Heart left ventricle (tissue), 16 donors: Measurements from ENCODE around the gene NUDT3. TPM values are rescaled to one million over a fixed set of nuclear protein-coding genes. Genes with fewer than 3 reads are reported as not detected.

Experiments used
- ATAC-seq, 4 donors: fragments of 200-7000 bp; cut with Tn5 transposase; one replicate each; pipeline ENCODE4 v1.9.1; 2020 to 2022; ENCODE audit warnings: moderate library complexity in 4 of 4, mild to moderate bottlenecking in 3 of 4, moderate number of reproducible peaks in 1 of 4
- DNase-seq, 5 donors: peaks; one replicate each; pipeline ENCODE4 v3.0.0-alpha.2; 2020
- H3K27ac ChIP-seq, 12 donors: fragments of 200-600 bp; sonication (generic) in 4 of 12; one replicate each; pipeline versions ENCODE4 v1.5.0 to v1.8.0; 2016 to 2022; ENCODE audit warnings: mild to moderate bottlenecking in 2 of 12
- H3K27me3 ChIP-seq, 9 donors: fragments of 200-600 bp; sonication (generic) in 2 of 9; one replicate each; pipeline versions ENCODE4 v1.5.1 to v1.8.0; 2016 to 2022; ENCODE audit warnings: mild to moderate bottlenecking in 3 of 9
- H3K36me3 ChIP-seq, 9 donors: fragments of 200-600 bp; sonication (generic) in 2 of 9; one replicate each; pipeline versions ENCODE4 v1.5.0 to v1.8.0; 2018 to 2022; ENCODE audit warnings: mild to moderate bottlenecking in 2 of 9
- H3K4me1 ChIP-seq, 12 donors: fragments of 200-600 bp; sonication (generic) in 4 of 12; one replicate each; pipeline versions ENCODE4 v1.5.0 to v1.8.0; 2016 to 2022; ENCODE audit warnings: mild to moderate bottlenecking in 3 of 12
- H3K4me3 ChIP-seq, 12 donors: fragments of 200-600 bp; sonication (generic) in 4 of 12; one replicate each; pipeline versions ENCODE4 v1.5.0 to v1.8.0; 2017 to 2022; ENCODE audit warnings: mild to moderate bottlenecking in 9 of 12, moderate library complexity in 4 of 12
- H3K9me3 ChIP-seq, 12 donors: fragments of 200-600 bp; sonication (generic) in 4 of 12; one replicate each; pipeline versions ENCODE4 v1.5.0 to v1.8.0; 2016 to 2022; ENCODE audit warnings: mild to moderate bottlenecking in 1 of 12
- POLR2A ChIP-seq, 2 donors: fragments of 450-650 bp; IDR thresholded peaks; one replicate each; pipeline ENCODE4 v1.6.1; 2017; ENCODE audit warnings: antibody characterized with exemption in 2 of 2, mild to moderate bottlenecking in 2 of 2, moderate library complexity in 2 of 2
- WGBS, 4 donors: extraction: QIAGEN DNeasy Blood & Tissue Kit in 2 of 4; methylation state at CpG; one replicate each; pipeline versions ENCODE4 v1.1.5 to v1.1.7; 2013 to 2018; 5-methylcytosine and 5-hydroxymethylcytosine counted together
- intact Hi-C, 10 donors: fragments of 100-400 bp; cut with DNase I; formaldehyde crosslinking; loops; one replicate each; pipeline versions ENCODE4 v1.11.1 to v1.14.2; 2022
- polyA plus RNA-seq, 2 donors: library from polyadenylated mRNA; stranded (reverse); fragments of 200-250 nt; gene quantifications; one replicate each; pipeline ENCODE4 v1.2.3, GENCODE V29; 2013
- total RNA-seq, 9 donors: library from RNA; depleted of rRNA in 2 of 9; stranded (reverse); fragments of >200 nt in 2 of 9; fragmentation: NEBNext Ultra II Directional in 3 of 9; extraction: Animal tissue kit (Norgen Biotek cat#: 25700) in 3 of 9; gene quantifications; one replicate each; pipeline versions ENCODE4 v1.1.0 to v1.2.4, GENCODE V29; 2016 to 2023
- TF ChIP-seq, protein P1 (sequence below), 12 donors: fragments of 200-600 bp; sonication (generic) in 4 of 12; IDR thresholded peaks; one replicate each; pipeline versions ENCODE4 v1.5.0 to v1.8.0; 2018 to 2022; ENCODE audit warnings: antibody characterized with exemption in 12 of 12, mild to moderate bottlenecking in 5 of 12
- donor health status: ischemic (EF 13 %, LVEDD 7.1; RV severe dilation, severe dysfunction).
- donor health status: healthy with polysubstance abuse.
- donor health status: DM: no; HTN: yes; CAD: no.
- donor health status: DM: no; HTN: no; CAD: no.
- donor health status: ischemic (EF 25% LVEDD 6.9; RV normal size, moderate dysfunction).
- donor health status: ischemic (EF 25% LVEDD 5.7; RV mildly dilated, moderate dysfunction).
- donor health status: healthy.
- donor health status: DM: yes; HTN: yes; CAD: no.
- donor health status: ischemic (EF 35%, LVEDD 5.7; RV mildly dilated, moderate dysfunction).
- donor health status: nonischemic (EF 11% LVEDD 7.7; RV severe dilation, severe dysfunction).
- donor health status: DM: yes; HTN: yes; CAD: no.
- donor health status: PGD.
- donor health status: ischemic (EF 29% LVEDD 5.4; RV normal size, mild dysfunction).
- donor health status: nonischemic (EF 23%, LVEDD 6.1; RV moderate dilation, normal function).

Gene NUDT3
- total and polyA plus RNA-seq, 11 donors: 15.9 to 68.4 (median 54.5) TPM

DNA sequence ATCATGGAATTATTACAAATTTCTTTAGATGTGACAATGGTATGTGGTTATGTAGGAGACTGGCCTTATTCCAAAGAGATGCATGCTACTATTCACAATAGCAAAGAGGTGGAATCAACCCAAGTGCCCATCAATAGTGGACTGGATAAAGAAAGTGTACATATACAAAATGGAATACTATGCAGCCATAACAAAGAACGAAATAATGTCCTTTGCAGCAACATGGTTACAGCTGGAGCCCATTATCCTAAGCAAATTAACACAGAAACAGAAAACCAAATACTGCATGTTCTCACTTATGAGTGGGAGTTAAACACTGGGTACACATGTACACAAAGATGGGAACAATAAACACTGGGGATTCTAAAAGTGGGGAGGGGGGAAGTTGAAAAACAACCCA lies 69.7 kb downstream of the NUDT3 start:
- H3K4me1 ChIP-seq: peaks cover 0 to 49% (median 32%) of the 10 kb centered on the region in 12 donors
- intact Hi-C loops: loop anchor here in 1 of 10 donors (5.0 kb wide), 1 partner anchor 70 kb away; the partner anchor contains the start of gene NUDT3
- ATAC-seq: no peak
- 96 to 100% (median 99%) methylated on average over 1 of the region's 1 CpG for WGBS, 4 donors
- no peak overlapping the region for H3K4me3 ChIP-seq
- H3K27me3 ChIP-seq: no peaks in the 10 kb centered on the region
- no peak for DNase-seq
- TF ChIP-seq, protein P1, sequence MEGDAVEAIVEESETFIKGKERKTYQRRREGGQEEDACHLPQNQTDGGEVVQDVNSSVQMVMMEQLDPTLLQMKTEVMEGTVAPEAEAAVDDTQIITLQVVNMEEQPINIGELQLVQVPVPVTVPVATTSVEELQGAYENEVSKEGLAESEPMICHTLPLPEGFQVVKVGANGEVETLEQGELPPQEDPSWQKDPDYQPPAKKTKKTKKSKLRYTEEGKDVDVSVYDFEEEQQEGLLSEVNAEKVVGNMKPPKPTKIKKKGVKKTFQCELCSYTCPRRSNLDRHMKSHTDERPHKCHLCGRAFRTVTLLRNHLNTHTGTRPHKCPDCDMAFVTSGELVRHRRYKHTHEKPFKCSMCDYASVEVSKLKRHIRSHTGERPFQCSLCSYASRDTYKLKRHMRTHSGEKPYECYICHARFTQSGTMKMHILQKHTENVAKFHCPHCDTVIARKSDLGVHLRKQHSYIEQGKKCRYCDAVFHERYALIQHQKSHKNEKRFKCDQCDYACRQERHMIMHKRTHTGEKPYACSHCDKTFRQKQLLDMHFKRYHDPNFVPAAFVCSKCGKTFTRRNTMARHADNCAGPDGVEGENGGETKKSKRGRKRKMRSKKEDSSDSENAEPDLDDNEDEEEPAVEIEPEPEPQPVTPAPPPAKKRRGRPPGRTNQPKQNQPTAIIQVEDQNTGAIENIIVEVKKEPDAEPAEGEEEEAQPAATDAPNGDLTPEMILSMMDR (IDR thresholded peaks at IDR 0.05): no peak
- no peak for TF ChIP-seq POLR2A (IDR thresholded peaks at IDR 0.05)
- peaks cover 0 to 4% (median 0%) of the 10 kb centered on the region in 9 donors for H3K36me3 ChIP-seq
- no peak overlapping the region for H3K27ac ChIP-seq
- no peaks in the 10 kb centered on the region for H3K9me3 ChIP-seq

GRCh38 chr6:34321821-34322220 lies 70.6 kb downstream of the NUDT3 start:
- no peaks in the 10 kb centered on the region for H3K27me3 ChIP-seq
- no peak for DNase-seq
- H3K36me3 ChIP-seq: peaks cover 0 to 4% (median 0%) of the 10 kb centered on the region in 9 donors
- H3K4me1 ChIP-seq: peaks cover 0 to 59% (median 41%) of the 10 kb centered on the region in 12 donors
- TF ChIP-seq, protein P1 (IDR thresholded peaks at IDR 0.05): no peak
- no peak for TF ChIP-seq POLR2A (IDR thresholded peaks at IDR 0.05)
- WGBS, 4 donors: 69 to 76% (median 74%) methylated on average over 5 of the region's 5 CpGs
- no peak overlapping the region for H3K27ac ChIP-seq
- no peak for ATAC-seq
- no peak overlapping the region for H3K4me3 ChIP-seq
- intact Hi-C loops: loop anchor here in 1 of 10 donors (5.0 kb wide), 1 partner anchor 70 kb away; the partner anchor contains the start of gene NUDT3
- H3K9me3 ChIP-seq: no peaks in the 10 kb centered on the region

- intact Hi-C loops: no loop called here
- whole genome bisulfite sequencing, 4 donors: 78 to 88% (median 85%) methylated on average over 4 of the region's 4 CpGs
- H3K36me3 ChIP-seq: peaks cover 0 to 4% (median 0%) of the 10 kb centered on the region in 9 donors
- peaks cover 0 to 59% (median 36%) of the 10 kb centered on the region in 12 donors for H3K4me1 ChIP-seq
- DNase-seq (no peak), ATAC-seq (peak in 2 of 4 donors; percentile 13 to 26)
- H3K9me3 ChIP-seq: no peaks in the 10 kb centered on the region
- no peak for TF ChIP-seq POLR2A (IDR thresholded peaks at IDR 0.05)
- no peak overlapping the region for H3K4me3 ChIP-seq
- H3K27ac ChIP-seq: peak overlapping the region in 6 of 12 donors; percentile 28 to 85 (median 46)
- no peaks in the 10 kb centered on the region for H3K27me3 ChIP-seq
Observed at GRCh38 chr6:34319471-34319885, 73.0 kb downstream of the NUDT3 start.

GRCh38 chr6:34318499-34319470 lies 73.7 kb downstream of the NUDT3 start:
- Histone ChIP-seq H3K27me3 (no peaks in the 10 kb centered on the region), H3K4me3 (no peak overlapping the region), H3K4me1 (peaks cover 0 to 59% (median 35%) of the 10 kb centered on the region in 12 donors), H3K27ac (peak overlapping the region in 9 of 12 donors; percentile 15 to 85 (median 43)), H3K36me3 (peaks cover 0 to 4% (median 0%) of the 10 kb centered on the region in 9 donors), H3K9me3 (no peaks in the 10 kb centered on the region)
- intact Hi-C loops: no loop called here
- ATAC-seq: no peak
- 46 to 70% (median 68%) methylated on average over 4 of the region's 4 CpGs for WGBS, 4 donors
- DNase-seq: no peak
- no peak for TF ChIP-seq POLR2A (IDR thresholded peaks at IDR 0.05)
- TF ChIP-seq, protein P1 (IDR thresholded peaks at IDR 0.05): no peak
